NCI-H2107 treated with DMSO at 0.1 percent for 48 hours (cell line): ENCODE measurements around the gene PRADC1.
A peak's percentile ranks its signal among the peaks of the same experiment; 100 is the strongest.
"Not testable (repeated sequence)": the region's sequence is repeated elsewhere in the genome, so short reads cannot be mapped to it uniquely, and the experiment has no call there.

Experiments used
- DNase-seq: peaks from one replicate; lab custom pipeline; 2025; ENCODE audit not compliant: unreplicated experiment; lab: John Stamatoyannopoulos, UW

The PRADC1 gene

DNA sequence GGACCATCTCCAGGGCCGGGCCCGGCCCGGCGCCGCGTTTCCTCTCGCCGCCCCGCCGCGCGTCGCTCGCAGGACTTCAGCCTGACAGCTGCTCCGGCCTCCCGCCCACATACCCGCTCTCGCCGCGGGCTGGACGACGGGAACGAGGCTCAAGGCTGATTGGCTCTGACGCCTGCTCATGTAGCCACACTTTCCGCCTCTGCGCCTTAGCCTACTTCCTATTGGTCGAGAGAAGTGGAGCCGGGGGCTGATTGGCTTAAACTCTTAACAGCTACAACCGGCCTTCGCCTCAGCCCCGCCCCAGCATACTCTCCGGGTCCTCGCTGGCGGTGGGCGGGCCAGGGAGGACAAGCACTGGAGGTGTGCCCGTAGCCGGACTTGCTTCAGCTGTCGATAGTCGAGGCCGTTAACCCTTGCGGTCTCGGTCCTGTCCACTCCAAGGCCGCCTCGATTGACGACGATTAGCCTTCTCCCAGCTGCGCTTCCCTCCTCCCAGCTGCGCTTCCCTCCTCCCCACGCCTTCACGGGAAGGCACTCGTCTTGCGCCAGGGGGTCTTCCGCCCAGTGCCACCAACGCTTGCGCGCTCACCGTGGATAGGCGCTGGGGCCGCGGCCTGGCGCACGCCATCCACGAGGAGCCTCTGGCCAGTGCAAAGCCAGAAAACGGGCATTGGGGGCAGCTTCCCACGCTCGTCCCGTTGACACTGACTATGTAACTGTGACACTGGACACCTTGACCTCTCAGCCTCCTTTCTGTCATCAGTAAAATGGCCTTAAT lies at the start of gene PRADC1:
PRADC1 (minus strand) TSS at position 86 of the 778 bp plus-strand sequence; CDS start at position 7, 79 bp downstream.
- DNase-seq = peak; percentile 97

DNA sequence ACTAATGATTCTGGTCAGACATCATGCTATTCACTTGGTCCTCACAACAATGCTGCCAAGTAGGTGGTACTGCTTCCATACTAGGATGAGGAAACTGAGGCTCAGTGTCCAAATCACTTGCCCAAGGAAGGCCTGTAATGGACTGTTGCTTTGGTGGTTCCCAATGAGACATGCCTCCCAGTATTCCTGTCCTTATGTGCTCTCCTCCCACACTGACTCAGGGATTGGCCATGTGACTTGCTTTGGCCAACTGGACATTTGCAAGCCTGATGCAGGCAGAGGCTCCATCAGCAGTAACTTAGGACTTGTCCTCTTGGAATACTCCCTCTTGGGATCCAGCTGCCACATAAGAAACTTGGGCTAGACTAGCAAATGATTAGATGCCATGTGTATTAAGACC lies 48.2 kb upstream of the PRADC1 start:
- DNase-seq = no peak

DNA sequence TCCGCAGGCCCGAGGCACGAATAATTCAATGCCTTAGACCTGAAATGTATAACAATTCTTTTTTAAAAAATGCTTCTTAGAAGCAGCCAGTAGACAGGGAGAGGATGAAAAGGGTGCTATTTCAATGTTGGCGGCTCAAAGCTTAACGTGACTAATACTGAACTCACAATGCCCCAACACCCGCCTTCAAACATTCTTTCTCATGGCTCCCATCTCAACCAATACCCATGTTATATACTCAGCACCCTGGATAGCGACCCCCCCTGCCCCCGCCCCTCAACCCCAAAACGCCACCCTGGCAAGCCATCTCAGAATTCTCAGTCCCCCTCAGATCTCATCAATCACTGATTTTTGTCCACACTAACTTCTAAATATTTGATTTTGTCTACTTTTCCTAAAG lies 46.8 kb upstream of the PRADC1 start:
- DNase-seq = no peak

DNA sequence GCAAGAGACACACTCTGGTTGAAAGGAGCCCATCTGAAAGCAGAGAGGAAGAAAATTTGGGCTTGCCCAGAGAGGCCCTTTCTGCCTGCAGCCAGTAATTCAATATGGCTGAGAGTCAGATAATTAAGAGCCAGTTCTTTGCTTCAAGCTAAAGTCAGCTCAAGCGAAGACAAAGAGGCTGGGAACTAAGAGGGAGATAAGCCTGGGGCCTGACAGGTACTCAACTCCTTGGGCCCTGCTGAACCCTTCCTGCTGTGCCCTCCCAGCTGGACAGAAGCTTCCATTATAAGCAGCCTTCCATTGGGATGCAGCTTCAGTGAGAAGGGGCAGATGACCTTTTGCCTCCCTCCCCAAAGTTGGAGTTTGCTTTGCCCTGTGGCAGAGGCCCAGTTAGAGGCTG lies 39.2 kb upstream of the PRADC1 start:
- DNase-seq = no peak

- no peak for DNase-seq
Observed at GRCh38 chr2:73269686-73270465, 36.8 kb upstream of the PRADC1 start.

- DNase-seq = peak; percentile 67
Observed at GRCh38 chr2:73268830-73269685, 36.0 kb upstream of the PRADC1 start.

GRCh38 chr2:73268366-73268829 lies 35.4 kb upstream of the PRADC1 start:
- no peak for DNase-seq

DNA sequence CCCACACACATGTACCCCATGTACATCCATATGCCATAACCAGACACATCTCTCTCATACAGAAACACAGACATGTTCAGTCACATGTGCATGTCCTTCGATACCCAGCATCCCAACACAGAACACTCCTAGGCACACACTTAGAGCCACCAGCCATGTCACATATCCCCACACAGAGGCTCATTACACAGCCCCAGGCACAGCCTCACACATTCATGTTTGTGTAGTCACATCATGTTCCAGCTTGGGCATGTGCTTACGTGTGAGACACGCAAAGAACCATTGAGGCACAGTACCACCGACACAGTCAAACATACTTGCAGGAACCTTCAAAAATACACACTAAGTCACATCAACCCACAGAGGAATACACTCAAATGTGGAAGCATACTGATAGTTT lies 34.0 kb upstream of the PRADC1 start:
- DNase-seq = no peak

DNA sequence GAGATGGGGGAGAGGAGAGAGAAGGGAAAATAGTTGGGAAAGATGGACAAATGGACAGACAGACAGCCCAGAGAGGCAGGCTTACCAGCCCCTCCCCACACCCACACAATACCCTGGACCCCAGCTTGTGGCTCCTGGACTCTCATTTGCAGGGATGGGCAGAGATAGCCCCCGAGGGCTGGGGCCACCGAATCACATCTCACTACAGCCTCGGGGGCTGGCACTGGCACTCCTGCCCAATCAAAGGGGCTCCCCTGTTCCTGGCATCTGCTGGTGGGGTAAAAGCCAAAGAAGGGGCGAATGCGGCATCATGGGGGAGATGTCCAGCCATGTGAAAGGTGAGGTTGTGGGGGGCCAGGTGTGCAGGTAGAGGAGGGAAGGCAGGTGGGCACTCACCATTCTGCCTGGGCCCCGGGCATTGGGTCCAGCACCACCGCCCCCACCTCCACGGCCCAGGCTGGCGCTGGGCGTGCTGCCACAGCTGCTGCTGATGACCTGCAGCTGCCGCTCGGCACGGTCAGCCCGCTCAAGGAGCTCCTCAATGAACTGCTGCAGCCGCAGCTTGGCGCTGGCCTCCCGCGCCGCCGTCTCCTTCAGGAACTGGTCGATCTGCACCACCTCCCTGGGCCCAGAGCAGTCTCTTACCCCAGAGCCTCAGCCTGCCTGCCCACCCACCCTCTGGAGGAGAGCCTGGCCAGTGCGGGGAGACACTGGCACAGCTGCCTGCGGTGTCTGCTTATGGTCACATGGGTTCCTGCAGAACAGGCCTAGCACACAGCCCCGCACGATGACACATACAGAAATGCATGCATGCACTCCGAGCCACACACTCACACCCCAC lies 33.2 kb upstream of the PRADC1 start:
- peak; percentile 13 for DNase-seq

DNA sequence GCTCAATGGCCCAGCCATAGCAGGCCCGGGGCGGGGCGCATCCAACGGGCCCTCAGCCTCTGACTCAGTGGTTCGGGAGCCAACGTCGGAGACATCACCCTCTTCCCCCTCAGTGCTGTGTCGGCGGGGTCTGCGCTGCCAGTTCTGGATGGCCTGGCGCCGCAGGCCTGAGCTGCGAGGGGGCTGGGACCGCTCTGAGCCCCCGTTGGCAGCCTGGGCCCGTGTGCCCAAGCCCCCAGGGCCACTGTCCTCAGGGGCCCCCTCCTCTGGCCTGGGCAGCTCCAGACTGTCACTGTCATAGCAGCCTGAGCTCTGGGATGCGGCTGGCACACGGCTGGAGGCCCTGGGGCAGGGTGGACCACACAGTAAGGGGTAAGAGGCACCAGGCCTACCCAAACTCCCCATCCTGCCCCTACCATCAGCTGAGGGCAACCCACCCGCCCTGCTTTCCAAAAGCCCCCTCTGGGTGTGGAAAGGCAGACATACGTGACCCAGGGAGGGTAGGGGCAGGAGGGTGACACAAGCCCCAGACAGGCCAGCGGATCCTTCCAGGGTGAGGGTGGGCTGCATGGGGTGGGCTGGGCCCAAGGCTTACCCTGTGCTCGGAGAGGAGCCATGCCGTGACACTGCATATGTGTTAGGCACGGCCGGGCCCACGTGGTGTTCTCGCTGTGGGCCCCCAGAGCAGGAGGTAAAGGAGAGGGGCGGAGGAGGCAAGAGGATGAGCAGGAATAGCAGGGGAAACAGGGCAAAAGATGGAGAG lies 32.4 kb upstream of the PRADC1 start:
- no peak for DNase-seq

GRCh38 chr2:73264783-73265182 lies 31.7 kb upstream of the PRADC1 start:
- no peak for DNase-seq

DNA sequence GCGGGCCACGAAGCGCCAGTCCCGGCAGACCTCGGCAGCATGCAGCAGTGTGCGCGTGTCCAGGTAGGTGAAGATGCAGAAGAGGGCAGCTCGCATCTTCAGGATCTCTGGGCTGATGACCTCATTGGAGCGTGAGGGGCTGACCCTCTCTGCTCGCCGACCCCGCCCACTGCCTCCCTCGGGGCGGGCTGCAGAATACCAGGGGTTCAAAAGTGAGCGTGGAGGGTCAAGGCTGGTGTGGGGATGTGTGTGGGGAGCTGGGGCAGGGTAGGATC lies 31.2 kb upstream of the PRADC1 start:
- DNase-seq = no peak

DNA sequence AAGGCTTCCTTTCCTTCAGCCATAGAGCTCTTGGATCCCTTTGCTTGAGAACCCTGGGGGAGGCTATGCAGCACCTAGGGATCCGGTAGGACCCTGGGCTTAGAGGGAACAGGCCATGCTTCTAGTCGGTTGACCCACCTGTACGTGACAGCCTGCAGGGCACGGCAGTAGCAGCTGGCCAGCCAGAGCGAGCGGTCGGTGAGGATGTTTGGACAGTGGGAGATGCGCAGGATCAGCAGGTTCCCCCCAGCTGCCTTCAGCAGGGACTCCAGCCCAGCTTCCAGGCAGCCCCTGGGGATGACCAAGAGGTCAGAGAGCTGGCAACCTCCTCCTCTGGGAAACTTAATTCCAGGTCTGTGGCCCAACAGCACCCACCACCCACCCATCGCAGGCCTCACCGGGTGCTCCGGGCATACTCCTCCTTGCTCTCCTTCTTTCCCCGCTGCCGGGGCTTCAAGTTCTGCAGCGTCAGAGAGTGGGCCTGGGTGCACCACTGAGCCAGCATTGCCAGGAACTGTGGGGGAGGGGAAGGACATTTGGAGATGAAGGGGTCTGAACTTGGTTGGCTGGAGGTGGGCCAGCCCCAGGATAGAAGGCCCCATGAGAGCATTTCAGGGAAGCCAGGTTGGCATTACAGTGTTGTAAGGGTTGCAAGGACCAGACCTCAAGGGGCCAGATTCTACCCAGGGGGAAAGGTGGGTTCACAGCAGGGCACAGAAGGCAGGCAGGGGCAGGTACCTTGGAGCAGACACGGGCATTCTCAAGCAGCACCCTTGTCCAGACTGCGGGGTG lies 30.7 kb upstream of the PRADC1 start:
- DNase-seq = no peak

DNA sequence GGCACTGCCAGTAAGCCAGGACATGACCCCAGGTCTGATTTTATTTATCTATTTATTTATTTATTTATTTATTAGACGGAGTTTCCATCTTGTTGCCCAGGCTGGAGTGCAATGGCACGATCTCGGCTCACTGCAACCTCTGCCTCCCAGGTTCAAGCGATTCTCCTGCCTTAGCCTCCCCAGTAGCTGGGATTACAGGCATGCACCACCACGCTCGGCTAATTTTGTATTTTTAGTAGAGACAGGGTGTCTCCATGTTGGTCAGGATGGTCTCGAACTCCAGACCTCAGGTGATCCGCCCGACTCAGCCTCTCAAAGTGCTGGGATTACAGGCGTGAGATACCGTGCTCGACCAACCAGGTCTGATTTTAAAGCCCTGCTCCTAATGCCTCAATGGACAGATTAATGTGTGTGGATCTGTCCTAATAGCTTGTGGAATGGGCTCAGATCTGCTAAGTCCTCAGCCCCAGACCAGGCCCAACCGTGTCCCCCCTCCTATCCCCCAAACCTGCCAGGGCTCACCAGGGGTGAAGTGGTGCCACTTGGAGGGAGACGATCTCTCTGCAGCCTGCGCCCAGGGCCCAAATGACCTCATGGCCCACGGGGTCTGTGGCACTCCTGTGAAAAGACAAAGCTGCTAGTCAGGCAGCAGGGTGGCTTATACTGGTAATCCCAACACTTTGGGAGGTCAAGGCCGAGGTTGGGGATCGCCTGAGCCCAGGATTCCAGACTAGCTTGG lies 29.8 kb upstream of the PRADC1 start:
- DNase-seq = not testable (repeated sequence)

DNA sequence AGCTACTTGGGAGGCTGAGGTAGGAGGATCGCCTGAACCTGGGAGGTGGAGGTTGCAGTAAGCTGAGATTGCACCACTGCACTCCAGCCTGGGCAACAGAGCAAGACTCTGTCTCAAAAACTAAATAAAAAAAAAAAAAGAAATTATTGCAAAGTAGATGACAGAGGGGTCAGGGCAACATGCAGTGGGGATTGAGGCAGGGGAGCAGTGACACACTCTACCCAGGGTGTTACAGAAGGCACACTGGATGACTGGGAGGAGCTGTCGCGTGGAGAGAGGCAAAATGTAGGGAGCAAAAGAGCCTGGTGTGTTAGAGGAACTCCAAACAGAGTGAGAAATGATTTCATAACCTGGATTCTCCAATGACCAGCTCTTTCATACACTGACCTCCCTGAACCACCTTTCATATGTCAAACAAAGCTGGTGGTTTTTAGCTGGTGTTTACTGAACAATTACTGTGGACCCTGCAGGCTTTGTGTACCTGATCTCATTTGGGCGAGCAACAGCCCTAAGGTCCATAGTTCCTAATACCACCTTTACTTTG lies 29.1 kb upstream of the PRADC1 start:
- DNase-seq = no peak

GRCh38 chr2:73260338-73260984 lies 27.4 kb upstream of the PRADC1 start:
- no peak for DNase-seq

- no peak for DNase-seq
Observed at GRCh38 chr2:73259704-73260337, 26.8 kb upstream of the PRADC1 start.
